GM23248 (cell line): ENCODE measurements around the gene NLK. TPM values are rescaled to one million over a fixed set of nuclear protein-coding genes. Genes with fewer than 3 reads are reported as not detected.

Source experiments
- DNase-seq: peaks from one replicate; pipeline ENCODE4 v3.0.0-alpha.2; 2015
- H2AFZ ChIP-seq: fragments of 200-600 bp; sonication (generic); 2 replicates; pipeline ENCODE4 v1.6.1; 2016; ENCODE audit warnings: antibody characterized with exemption
- H3F3A ChIP-seq: fragments of 200-600 bp; sonication (generic); 2 replicates; pipeline ENCODE4 v1.6.1; 2016; ENCODE audit warnings: mild to moderate bottlenecking, antibody characterized with exemption, mixed run types; ENCODE audit not compliant: insufficient read depth
- H3K27ac ChIP-seq: fragments of 200-600 bp; sonication (generic); 2 replicates; pipeline ENCODE4 v1.5.1; 2016; ENCODE audit warnings: mild to moderate bottlenecking
- H3K27me3 ChIP-seq: fragments of 200-600 bp; sonication (generic); replicated peaks from 2 replicates; pipeline ENCODE4 v1.6.1; 2016; ENCODE audit warnings: mild to moderate bottlenecking; ENCODE audit not compliant: insufficient read depth
- H3K36me3 ChIP-seq: fragments of 200-600 bp; sonication (generic); 2 replicates; pipeline ENCODE4 v1.6.1; 2016; ENCODE audit warnings: low read depth, mild to moderate bottlenecking
- H3K4me1 ChIP-seq: fragments of 200-600 bp; sonication (generic); 2 replicates; pipeline ENCODE4 v1.6.1; 2016; ENCODE audit warnings: mild to moderate bottlenecking; ENCODE audit not compliant: insufficient read depth
- H3K4me2 ChIP-seq: fragments of 200-600 bp; sonication (generic); one replicate; pipeline ENCODE4 v1.6.1; 2016; ENCODE audit warnings: mild to moderate bottlenecking; ENCODE audit not compliant: unreplicated experiment
- H3K4me3 ChIP-seq: fragments of 200-600 bp; sonication (generic); 2 replicates; pipeline ENCODE4 v1.5.1; 2016; ENCODE audit warnings: mild to moderate bottlenecking
- H3K79me2 ChIP-seq: fragments of 200-600 bp; sonication (generic); 2 replicates; pipeline ENCODE4 v1.6.1; 2016; ENCODE audit warnings: mild to moderate bottlenecking; ENCODE audit not compliant: insufficient read depth
- H3K9ac ChIP-seq: fragments of 200-600 bp; sonication (generic); 2 replicates; pipeline ENCODE4 v1.6.1; 2016; ENCODE audit warnings: mild to moderate bottlenecking
- H3K9me2 ChIP-seq: fragments of 200-600 bp; sonication (generic); 2 replicates; pipeline ENCODE4 v1.6.1; 2016; ENCODE audit warnings: mixed run types, mild to moderate bottlenecking, moderate library complexity; ENCODE audit not compliant: insufficient read depth
- H3K9me3 ChIP-seq: fragments of 200-600 bp; sonication (generic); one replicate; pipeline ENCODE4 v1.6.1; 2017; ENCODE audit warnings: low read depth
- H4K20me1 ChIP-seq: fragments of 200-600 bp; sonication (generic); 2 replicates; pipeline ENCODE4 v1.6.0; 2016; ENCODE audit not compliant: insufficient read depth
- EZH2 ChIP-seq: fragments of 200-600 bp; sonication (generic); IDR thresholded peaks from 2 replicates; pipeline ENCODE4 v1.6.1; 2018; ENCODE audit warnings: antibody characterized with exemption, mild to moderate bottlenecking; ENCODE audit not compliant: insufficient read depth, poor library complexity, severe bottlenecking
- EZH2phosphoT487 ChIP-seq: fragments of 200-600 bp; sonication (generic); IDR thresholded peaks from 2 replicates; pipeline ENCODE4 v1.6.1; 2018; ENCODE audit warnings: antibody characterized with exemption, moderate library complexity, mild to moderate bottlenecking, low read depth; ENCODE audit not compliant: insufficient read depth
- WGBS, 2 experiments: methylation state at CpG; one replicate each; pipeline ENCODE4 v1.1.6; 2015 to 2017; ENCODE audit warnings: low lambda C conversion rate in 2 of 2, low coverage in 1 of 2; ENCODE audit errors: missing lambda C conversion rate in 2 of 2; 5-methylcytosine and 5-hydroxymethylcytosine counted together
- in situ Hi-C: fragments of 300-500 bp; cut with MboI; formaldehyde crosslinking; loops from 2 replicates; pipeline ENCODE4 v1.15.0; 2020
- polyA plus RNA-seq: library from polyadenylated mRNA; unstranded; fragments of >200 nt; fragmentation: Nextera tagmentation; extraction: Ambion mirVana; gene quantifications from 2 replicates; pipeline ENCODE4 v1.2.1, GENCODE V29; 2016
- total RNA-seq: library from RNA; depleted of rRNA; stranded (reverse); fragments of >200 nt; shearing (Covaris generic); gene quantifications from 2 replicates; pipeline ENCODE4 v1.2.3, GENCODE V29; 2014

Gene NLK
- total and polyA plus RNA-seq, 2 experiments from 2014 or later, result 3.8 to 17.6 TPM

- H3K36me3 ChIP-seq, result peaks cover 4% of the 10 kb centered on the region; the same call in 1 of the 2 replicates
- no peak overlapping the region for H3K4me3 ChIP-seq
- in situ Hi-C loops, result no loop called here
- no peaks in the 10 kb centered on the region for H3K9me2 ChIP-seq
- H3K79me2 ChIP-seq, result no peaks in the 10 kb centered on the region
- no peaks in the 10 kb centered on the region for H3K4me1 ChIP-seq
- TF ChIP-seq EZH2phosphoT487, result no peak
- TF ChIP-seq EZH2, result no peak
- WGBS, 2 experiments, result 100% methylated on average over 1 of the region's 1 CpG
- DNase-seq, result no peak
- H3K27ac ChIP-seq, result no peak overlapping the region
- H3F3A ChIP-seq, result no peaks in the 10 kb centered on the region
- H3K9ac ChIP-seq, result no peak overlapping the region
- H3K9me3 ChIP-seq, result no peaks in the 10 kb centered on the region
- no peak overlapping the region for H2AFZ ChIP-seq
- H4K20me1 ChIP-seq, result no peaks in the 10 kb centered on the region
- H3K4me2 ChIP-seq, result no peak overlapping the region
- H3K27me3 ChIP-seq, result no peaks in the 10 kb centered on the region
Measured at GRCh38 chr17:28159004-28159403, 116.5 kb downstream of the NLK start.

- Histone ChIP-seq H3K27me3 (no peaks in the 10 kb centered on the region), H3K9me2 (no peaks in the 10 kb centered on the region), H2AFZ (no peak overlapping the region), H3K27ac (no peak overlapping the region), H3K36me3 (peaks cover 4% of the 10 kb centered on the region; the same call in 1 of the 2 replicates), H3K4me3 (no peak overlapping the region), H3K79me2 (no peaks in the 10 kb centered on the region), H4K20me1 (no peaks in the 10 kb centered on the region), H3K4me1 (no peaks in the 10 kb centered on the region), H3F3A (no peaks in the 10 kb centered on the region), H3K9me3 (no peaks in the 10 kb centered on the region), H3K4me2 (no peak overlapping the region), H3K9ac (no peak overlapping the region)
- no peak for DNase-seq
- in situ Hi-C loops, result no loop called here
- WGBS, 2 experiments, result 96 to 99% methylated on average over 5 of the region's 5 CpGs
- TF ChIP-seq EZH2, result no peak
Measured at GRCh38 chr17:28159924-28160323, 117.4 kb downstream of the NLK start.

GRCh38 chr17:28160610-28161009 lies 118.1 kb downstream of the NLK start:
- H3K9me3 ChIP-seq, result no peaks in the 10 kb centered on the region
- WGBS, 2 experiments, result 97 to 100% methylated on average over 2 of the region's 2 CpGs
- H3K9me2 ChIP-seq, result no peaks in the 10 kb centered on the region
- no peaks in the 10 kb centered on the region for H4K20me1 ChIP-seq
- no peaks in the 10 kb centered on the region for H3K79me2 ChIP-seq
- no peaks in the 10 kb centered on the region for H3K27me3 ChIP-seq
- no peak overlapping the region for H3K4me2 ChIP-seq
- H3K36me3 ChIP-seq, result peaks cover 4% of the 10 kb centered on the region; the same call in 1 of the 2 replicates
- TF ChIP-seq EZH2phosphoT487 (no peak), EZH2 (no peak)
- no peak overlapping the region for H3K4me3 ChIP-seq
- no peaks in the 10 kb centered on the region for H3F3A ChIP-seq
- no peak overlapping the region for H3K9ac ChIP-seq
- no peak overlapping the region for H2AFZ ChIP-seq
- H3K27ac ChIP-seq, result no peak overlapping the region
- no peaks in the 10 kb centered on the region for H3K4me1 ChIP-seq
- no peak for DNase-seq
- in situ Hi-C loops, result no loop called here

GRCh38 chr17:28161311-28161710 lies 118.8 kb downstream of the NLK start:
- no peak for TF ChIP-seq EZH2phosphoT487
- TF ChIP-seq EZH2, result no peak
- H4K20me1 ChIP-seq, result no peaks in the 10 kb centered on the region
- H3K79me2 ChIP-seq, result no peaks in the 10 kb centered on the region
- no peak overlapping the region for H3K27ac ChIP-seq
- H3F3A ChIP-seq, result no peaks in the 10 kb centered on the region
- no peak overlapping the region for H3K4me2 ChIP-seq
- no peaks in the 10 kb centered on the region for H3K4me1 ChIP-seq
- H3K9me2 ChIP-seq, result no peaks in the 10 kb centered on the region
- WGBS, 2 experiments, result 87 to 90% methylated on average over 4 of the region's 4 CpGs
- peaks cover 4% of the 10 kb centered on the region; the same call in 1 of the 2 replicates for H3K36me3 ChIP-seq
- in situ Hi-C loops, result no loop called here
- DNase-seq, result no peak
- no peak overlapping the region for H3K9ac ChIP-seq
- no peak overlapping the region for H2AFZ ChIP-seq
- H3K4me3 ChIP-seq, result no peak overlapping the region
- no peaks in the 10 kb centered on the region for H3K9me3 ChIP-seq
- no peaks in the 10 kb centered on the region for H3K27me3 ChIP-seq

- H3K9me2 ChIP-seq, result no peaks in the 10 kb centered on the region
- H3F3A ChIP-seq, result peaks cover 14% of the 10 kb centered on the region; the same call in 1 of the 2 replicates
- in situ Hi-C loops, result no loop called here
- H3K4me3 ChIP-seq, result no peak overlapping the region
- H3K4me1 ChIP-seq, result peaks cover 13% of the 10 kb centered on the region
- WGBS, 2 experiments, result 91 to 94% methylated on average over 2 of the region's 2 CpGs
- no peak for TF ChIP-seq EZH2phosphoT487
- TF ChIP-seq EZH2, result no peak
- H3K27me3 ChIP-seq, result no peaks in the 10 kb centered on the region
- no peaks in the 10 kb centered on the region for H4K20me1 ChIP-seq
- no peak overlapping the region for H3K4me2 ChIP-seq
- no peak for DNase-seq
- no peak overlapping the region for H3K9ac ChIP-seq
- no peaks in the 10 kb centered on the region for H3K9me3 ChIP-seq
- H3K36me3 ChIP-seq, result peaks cover 12% of the 10 kb centered on the region; the same call in 1 of the 2 replicates
- H3K79me2 ChIP-seq, result no peaks in the 10 kb centered on the region
- no peak overlapping the region for H3K27ac ChIP-seq
- H2AFZ ChIP-seq, result no peak overlapping the region
Measured at GRCh38 chr17:28166478-28166877, 124.0 kb downstream of the NLK start.
